WI38 (cell line): Measurements from ENCODE around the gene ADGRE2.

ENCODE experiments used
- H3K4me3 ChIP-seq: 2 replicates; pipeline ENCODE4 v1.5.1; 2011; ENCODE audit warnings: low read depth, mild to moderate bottlenecking, control low read depth, low read length
- TF ChIP-seq, protein P1 (sequence below): IDR thresholded peaks from 2 replicates; pipeline ENCODE4 v1.5.1; 2012; ENCODE audit warnings: low read depth, mild to moderate bottlenecking, control low read depth, low read length

The ADGRE2 gene

DNA sequence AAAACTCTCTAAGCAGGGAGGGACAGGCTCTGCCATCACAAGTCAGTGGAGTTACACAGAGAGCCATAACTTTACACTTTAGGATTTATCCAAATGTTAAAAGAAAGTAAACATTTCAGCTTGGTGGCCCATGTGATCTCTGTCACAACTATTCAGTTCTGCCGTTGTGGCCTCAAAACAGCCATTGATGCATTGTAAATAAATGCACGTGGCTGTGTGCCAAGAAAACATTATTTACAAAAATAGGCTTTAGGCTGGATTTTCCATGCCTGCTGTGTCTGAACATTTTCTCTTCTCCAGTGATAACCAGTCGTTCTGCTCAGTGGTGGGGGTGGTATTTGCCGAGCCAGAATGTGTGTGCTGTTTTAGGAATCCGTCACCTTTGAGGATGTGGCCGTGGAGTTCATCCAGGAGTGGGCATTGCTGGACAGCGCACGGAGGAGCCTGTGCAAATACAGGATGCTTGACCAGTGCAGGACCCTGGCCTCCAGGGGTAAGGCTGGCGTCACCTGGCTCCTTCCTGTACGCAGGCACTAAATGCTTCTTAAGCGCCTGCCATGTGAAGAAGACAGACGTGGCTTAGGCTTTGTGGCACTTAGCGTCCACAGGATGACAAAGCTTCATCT lies 83.6 kb downstream of the ADGRE2 start:
- no peak overlapping the region for H3K4me3 ChIP-seq
- TF ChIP-seq, protein P1, sequence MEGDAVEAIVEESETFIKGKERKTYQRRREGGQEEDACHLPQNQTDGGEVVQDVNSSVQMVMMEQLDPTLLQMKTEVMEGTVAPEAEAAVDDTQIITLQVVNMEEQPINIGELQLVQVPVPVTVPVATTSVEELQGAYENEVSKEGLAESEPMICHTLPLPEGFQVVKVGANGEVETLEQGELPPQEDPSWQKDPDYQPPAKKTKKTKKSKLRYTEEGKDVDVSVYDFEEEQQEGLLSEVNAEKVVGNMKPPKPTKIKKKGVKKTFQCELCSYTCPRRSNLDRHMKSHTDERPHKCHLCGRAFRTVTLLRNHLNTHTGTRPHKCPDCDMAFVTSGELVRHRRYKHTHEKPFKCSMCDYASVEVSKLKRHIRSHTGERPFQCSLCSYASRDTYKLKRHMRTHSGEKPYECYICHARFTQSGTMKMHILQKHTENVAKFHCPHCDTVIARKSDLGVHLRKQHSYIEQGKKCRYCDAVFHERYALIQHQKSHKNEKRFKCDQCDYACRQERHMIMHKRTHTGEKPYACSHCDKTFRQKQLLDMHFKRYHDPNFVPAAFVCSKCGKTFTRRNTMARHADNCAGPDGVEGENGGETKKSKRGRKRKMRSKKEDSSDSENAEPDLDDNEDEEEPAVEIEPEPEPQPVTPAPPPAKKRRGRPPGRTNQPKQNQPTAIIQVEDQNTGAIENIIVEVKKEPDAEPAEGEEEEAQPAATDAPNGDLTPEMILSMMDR = no peak

DNA sequence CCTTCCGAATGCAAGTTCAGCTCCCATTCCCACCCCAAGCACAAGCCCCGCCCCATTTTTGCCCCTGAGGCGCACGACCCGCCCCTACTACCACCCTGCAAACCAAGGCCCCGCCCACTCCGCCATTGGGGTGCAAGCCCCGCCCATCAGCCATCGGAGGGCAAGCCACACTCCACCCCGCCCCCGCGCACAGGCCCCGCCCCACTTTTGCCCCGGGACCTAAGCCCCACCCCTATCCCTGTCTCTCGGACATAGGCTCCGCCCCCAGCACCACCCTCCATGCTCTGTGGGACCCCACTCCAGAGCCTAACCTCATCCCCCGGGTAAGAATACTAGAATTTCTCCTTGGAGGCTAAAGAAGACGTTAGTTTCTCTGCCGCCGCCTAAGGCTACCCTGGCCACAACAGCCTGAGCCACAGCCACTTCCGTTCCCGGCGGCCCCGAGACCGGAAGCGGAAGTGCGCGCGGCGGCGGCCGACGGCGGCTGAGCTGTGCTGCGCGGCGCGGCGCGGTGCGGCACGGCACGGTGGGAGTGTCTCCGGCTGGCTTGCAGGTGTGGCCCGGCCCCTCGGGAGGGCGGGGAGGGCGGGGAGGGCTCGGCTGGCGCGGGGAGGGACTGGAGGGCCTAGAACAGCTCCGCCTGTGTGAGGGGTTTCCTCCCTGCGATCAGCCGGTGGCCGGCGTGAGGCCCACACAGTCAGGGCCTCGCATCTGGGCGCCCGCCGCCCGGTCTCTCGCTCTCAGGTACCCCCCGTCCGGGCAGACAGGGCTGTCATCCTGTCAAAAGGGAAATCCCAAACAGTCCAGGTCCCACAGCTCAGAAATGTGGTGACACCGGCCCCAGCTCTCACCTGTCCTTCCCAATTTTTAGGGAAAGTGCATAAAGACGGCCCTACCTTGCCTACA lies 88.5 kb downstream of the ADGRE2 start, which contains the start of gene ZNF333:
Gene ZNF333, plus strand, starts transcription at position 451 of the 906 bp plus-strand sequence. CDS start 3,444 bp downstream, outside the sequence.
- peak within 1 kb of the TSS; percentile 94 for H3K4me3 ChIP-seq
- TF ChIP-seq, protein P1 = no peak

DNA sequence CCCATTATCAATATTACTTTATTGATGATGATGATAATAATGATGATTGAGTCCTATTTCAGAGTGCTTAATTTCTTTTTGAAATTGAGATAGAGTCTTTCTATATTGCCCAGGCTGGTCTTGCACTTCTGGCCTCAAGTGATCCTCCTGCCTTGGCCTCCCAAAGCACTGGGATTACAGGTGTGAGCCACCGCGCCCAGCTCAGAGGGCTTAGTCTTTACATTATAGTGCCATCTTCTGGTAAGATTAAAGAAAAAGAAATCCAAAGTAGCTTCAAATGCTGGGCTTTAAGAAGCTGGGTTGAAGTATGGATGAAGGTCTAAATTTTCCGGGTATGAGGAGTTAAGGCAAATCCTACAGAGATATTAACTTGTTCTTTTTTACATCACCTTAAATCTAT lies 91.9 kb downstream of the ADGRE2 start:
- TF ChIP-seq, protein P1 = peak; percentile 14; the same call in 1 of the 2 replicates
- no peak overlapping the region for H3K4me3 ChIP-seq

DNA sequence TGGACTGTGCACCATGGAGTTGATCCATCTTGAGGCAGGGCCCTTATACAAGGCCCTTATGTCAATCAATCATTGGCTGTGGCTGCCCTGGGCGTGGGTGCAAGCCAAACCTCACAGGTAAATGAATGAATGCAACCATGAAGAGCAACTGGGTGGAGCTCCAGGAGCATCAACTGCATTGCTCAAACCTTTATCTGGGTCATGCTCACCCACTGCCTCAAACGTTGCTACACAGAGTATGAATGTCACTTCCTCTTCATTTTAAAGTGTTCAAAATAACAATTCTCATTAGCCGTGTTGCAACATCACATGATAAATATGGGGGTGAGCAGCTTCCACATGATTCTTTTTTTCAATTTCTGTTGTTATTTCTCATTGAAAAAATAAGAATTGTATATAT lies 94.9 kb downstream of the ADGRE2 start:
- TF ChIP-seq, protein P1 = no peak
- H3K4me3 ChIP-seq = no peak overlapping the region
